Measurements from ENCODE around the gene RDH14. TPM values are rescaled to one million over a fixed set of nuclear protein-coding genes. Genes with fewer than 3 reads are reported as not detected.
A peak's percentile ranks its signal among the peaks of the same experiment; 100 is the strongest.

Gene RDH14
- total and polyA plus RNA-seq, 2 of the 4 experiments (the other 2 are of a cell fraction) = 11.9 to 12.2 TPM

- BruUV-seq (replicated peaks) = no TSS peak
- Histone ChIP-seq H3K9me3 (ENCODE audit: control insufficient read depth, insufficient read depth, low read length) (no peaks in the 10 kb centered on the region), H3K79me1 (ENCODE audit: low read depth in 1 of 2, low read length in 2 of 2) (no peaks in the 10 kb centered on the region), H4K8ac (ENCODE audit: low read depth in 2 of 2, low read length in 2 of 2) (no peak overlapping the region), H3K9me1 (ENCODE audit: insufficient read depth, low read length) (peaks cover 8% of the 10 kb centered on the region), H3K23ac (ENCODE audit: low read depth, low read length) (no peak overlapping the region), H2AFZ (replicated peaks; ENCODE audit: low read length, poor library complexity) (no peak overlapping the region), H3K4me2 (ENCODE audit: low read depth, low read length) (no peak overlapping the region), H3K9ac (ENCODE audit: low read depth, low read length) (no peak overlapping the region), H3K14ac (replicated peaks; ENCODE audit: low read depth, low read length) (peak overlapping the region; percentile 57; the same call in 1 of the 2 replicates), H3K4me3 (ENCODE audit: insufficient read depth, low read depth, low read length) (no peak overlapping the region), H3K4ac (ENCODE audit: low read depth, low read length) (no peak overlapping the region), H3K56ac (ENCODE audit: extremely low read depth, insufficient read depth, low read length) (no peak overlapping the region), H2BK5ac (ENCODE audit: low read depth, low read length, poor library complexity, severe bottlenecking) (no peak overlapping the region), H4K5ac (ENCODE audit: low read depth, low read length) (no peak overlapping the region), H3K36me3 (ENCODE audit: control insufficient read depth, insufficient read depth, low read length) (no peaks in the 10 kb centered on the region), H2BK120ac (ENCODE audit: low read depth, low read length) (no peak overlapping the region; the same call in 1 of the 2 replicates), H4K20me1 (ENCODE audit: insufficient read depth, low read length) (no peaks in the 10 kb centered on the region), H4K91ac (ENCODE audit: insufficient read depth, low read depth, low read length) (no peak overlapping the region), H2BK20ac (ENCODE audit: low read depth, low read length) (no peak overlapping the region), H2BK15ac (ENCODE audit: low read depth, low read length) (peak overlapping the region; percentile 59; the same call in 1 of the 3 replicates), H2AK9ac (replicated peaks; ENCODE audit: low read depth, low read length, poor library complexity) (no peak overlapping the region), H3K4me1 (ENCODE audit: control insufficient read depth, insufficient read depth, low read length) (peaks cover 12% of the 10 kb centered on the region), H3K27ac (ENCODE audit: insufficient read depth, low read length) (no peak overlapping the region), H3K27me3 (ENCODE audit: control insufficient read depth, insufficient read depth, low read length) (no peaks in the 10 kb centered on the region), H2AK5ac (ENCODE audit: low read depth, low read length) (no peak overlapping the region), H3K18ac (ENCODE audit: low read depth, low read length) (peak overlapping the region; percentile 28; the same call in 1 of the 2 replicates)
- POLR2A ChIA-PET (ENCODE audit: unreplicated experiment) = no interaction called here
- WGBS, 2 experiments (ENCODE audit: extremely low coverage in 2 of 2, insufficient read length in 1 of 2) = no CpG with 5 or more reads among the region's 2 CpGs
- in situ Hi-C loops (cut with MboI; ENCODE audit: low sequenced_read_pairs) (loop anchor here (5.0 to 25.0 kb wide), 4 partner anchors 220 to 1350 kb away; no protein-coding TSS in a partner anchor), intact Hi-C loops (cut with micrococcal nuclease) (loop anchor here (5.0 to 10.0 kb wide), 4 partner anchors 402 to 1340 kb away; no protein-coding TSS in a partner anchor), dilution Hi-C loops (cut with HindIII; ENCODE audit: low sequenced_read_pairs, unreplicated experiment) (no loop called here)
- CTCF ChIA-PET = interaction anchor here (2.0 kb wide), 1 partner anchor 219 kb away, joined by 9 read pairs; no protein-coding TSS in a partner anchor
- DNase-seq (peak; percentile 47), ATAC-seq (ENCODE audit: low read depth) (no peak)
- TF ChIP-seq POLR2A (IDR thresholded peaks at IDR 0.05; ENCODE audit: low read depth, low read length) (no peak), MAFK (IDR thresholded peaks at IDR 0.05; ENCODE audit: low read depth, low read length) (no peak), NFE2L2 (IDR thresholded peaks at IDR 0.05; ENCODE audit: low read depth, low read length) (no peak), SMC3 (IDR thresholded peaks at IDR 0.05; ENCODE audit: low read depth, low read length) (no peak), CHD1 (IDR thresholded peaks at IDR 0.05; ENCODE audit: low read depth, low read length) (no peak), MXI1 (IDR thresholded peaks at IDR 0.05; ENCODE audit: borderline replicate concordance, low read depth, low read length) (no peak), BHLHE40 (IDR thresholded peaks at IDR 0.05; ENCODE audit: low read depth, low read length) (no peak), MAZ (IDR thresholded peaks at IDR 0.05; ENCODE audit: borderline replicate concordance, low read depth, low read length) (no peak), RCOR1 (IDR thresholded peaks at IDR 0.05; ENCODE audit: insufficient replicate concordance, low read length) (no peak), CTCF (conservative IDR thresholded peaks at IDR 0.05; ENCODE audit: low read depth, low read length) (no peak), RAD21 (IDR thresholded peaks at IDR 0.05; ENCODE audit: low read length) (no peak), RFX5 (IDR thresholded peaks at IDR 0.05; ENCODE audit: low read depth, low read length) (no peak), USF2 (IDR thresholded peaks at IDR 0.05; ENCODE audit: low read depth, low read length) (no peak), CEBPB (IDR thresholded peaks at IDR 0.05; ENCODE audit: low read depth, low read length) (no peak)
- TF ChIP-seq, protein P1, sequence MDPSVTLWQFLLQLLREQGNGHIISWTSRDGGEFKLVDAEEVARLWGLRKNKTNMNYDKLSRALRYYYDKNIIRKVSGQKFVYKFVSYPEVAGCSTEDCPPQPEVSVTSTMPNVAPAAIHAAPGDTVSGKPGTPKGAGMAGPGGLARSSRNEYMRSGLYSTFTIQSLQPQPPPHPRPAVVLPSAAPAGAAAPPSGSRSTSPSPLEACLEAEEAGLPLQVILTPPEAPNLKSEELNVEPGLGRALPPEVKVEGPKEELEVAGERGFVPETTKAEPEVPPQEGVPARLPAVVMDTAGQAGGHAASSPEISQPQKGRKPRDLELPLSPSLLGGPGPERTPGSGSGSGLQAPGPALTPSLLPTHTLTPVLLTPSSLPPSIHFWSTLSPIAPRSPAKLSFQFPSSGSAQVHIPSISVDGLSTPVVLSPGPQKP (IDR thresholded peaks at IDR 0.05; ENCODE audit: borderline replicate concordance, low read depth, low read length) = no peak
Measured at GRCh38 chr2:18522484-18523146, 37.8 kb downstream of the RDH14 start.

Data from IMR-90 (cell line).